Measurements from ENCODE around the gene GRIA4.

DNA sequence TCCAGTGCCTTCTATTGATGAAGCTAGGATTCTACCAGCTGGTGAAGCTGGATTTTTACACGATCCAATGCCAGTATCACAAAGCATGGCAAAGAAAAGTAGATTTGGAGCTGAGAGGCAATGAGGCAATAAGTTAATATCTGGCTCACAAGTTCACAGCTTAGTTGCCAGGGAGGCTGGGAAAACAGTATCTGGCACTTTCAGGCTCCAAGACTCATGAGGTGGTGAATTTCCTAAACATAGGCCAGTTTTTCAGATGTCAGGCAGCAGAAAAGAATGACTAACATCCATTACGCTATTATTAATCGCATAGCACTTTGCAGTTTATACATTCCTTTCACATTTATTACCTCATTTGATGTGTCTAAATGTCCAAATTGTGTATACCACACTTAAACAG lies 122.7 kb downstream of the GRIA4 start:
- TF ChIP-seq, protein P1, sequence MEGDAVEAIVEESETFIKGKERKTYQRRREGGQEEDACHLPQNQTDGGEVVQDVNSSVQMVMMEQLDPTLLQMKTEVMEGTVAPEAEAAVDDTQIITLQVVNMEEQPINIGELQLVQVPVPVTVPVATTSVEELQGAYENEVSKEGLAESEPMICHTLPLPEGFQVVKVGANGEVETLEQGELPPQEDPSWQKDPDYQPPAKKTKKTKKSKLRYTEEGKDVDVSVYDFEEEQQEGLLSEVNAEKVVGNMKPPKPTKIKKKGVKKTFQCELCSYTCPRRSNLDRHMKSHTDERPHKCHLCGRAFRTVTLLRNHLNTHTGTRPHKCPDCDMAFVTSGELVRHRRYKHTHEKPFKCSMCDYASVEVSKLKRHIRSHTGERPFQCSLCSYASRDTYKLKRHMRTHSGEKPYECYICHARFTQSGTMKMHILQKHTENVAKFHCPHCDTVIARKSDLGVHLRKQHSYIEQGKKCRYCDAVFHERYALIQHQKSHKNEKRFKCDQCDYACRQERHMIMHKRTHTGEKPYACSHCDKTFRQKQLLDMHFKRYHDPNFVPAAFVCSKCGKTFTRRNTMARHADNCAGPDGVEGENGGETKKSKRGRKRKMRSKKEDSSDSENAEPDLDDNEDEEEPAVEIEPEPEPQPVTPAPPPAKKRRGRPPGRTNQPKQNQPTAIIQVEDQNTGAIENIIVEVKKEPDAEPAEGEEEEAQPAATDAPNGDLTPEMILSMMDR (IDR thresholded peaks at IDR 0.05) = no peak
- TF ChIP-seq POLR2AphosphoS5 (IDR thresholded peaks at IDR 0.05) = no peak

Measured in sigmoid colon (tissue), 4 donors.